HG03039 (cell line): ENCODE data around the gene PPIA.
A peak's percentile ranks its signal among the peaks of the same experiment; 100 is the strongest.
"Not testable (repeated sequence)": the region's sequence is repeated elsewhere in the genome, so short reads cannot be mapped to it uniquely, and the experiment has no call there.

Experiments used
- ATAC-seq: cut with Tn5 transposase; IDR thresholded peaks from one replicate; pipeline ENCODE4 v1.9.1; 2021; ENCODE audit warnings: mild to moderate bottlenecking, moderate library complexity; ENCODE audit not compliant: unreplicated experiment

PPIA gene

GRCh38 chr7:44819292-44819691 lies 22.8 kb downstream of the PPIA start:
- ATAC-seq = no peak

GRCh38 chr7:44823255-44823781 lies 26.8 kb downstream of the PPIA start:
- ATAC-seq = no peak

GRCh38 chr7:44824894-44825526 lies 28.5 kb downstream of the PPIA start:
- no peak for ATAC-seq

- ATAC-seq = no peak
These were observed 31.1 kb downstream of the PPIA start for GRCh38 chr7:44827567-44827966.

GRCh38 chr7:44838751-44839150 lies 42.3 kb downstream of the PPIA start:
- ATAC-seq = no peak

- ATAC-seq = not testable (repeated sequence)
These were observed 46.2 kb downstream of the PPIA start for GRCh38 chr7:44842675-44843074.

GRCh38 chr7:44843440-44843839 lies 47.0 kb downstream of the PPIA start:
- not testable (repeated sequence) for ATAC-seq

GRCh38 chr7:44845451-44845850 lies 49.0 kb downstream of the PPIA start:
- ATAC-seq = no peak

- ATAC-seq = not testable (repeated sequence)
These were observed 49.9 kb downstream of the PPIA start for GRCh38 chr7:44846390-44846789.

- no peak for ATAC-seq
These were observed 50.5 kb downstream of the PPIA start for GRCh38 chr7:44846816-44847508.

GRCh38 chr7:44847509-44847919 lies 51.0 kb downstream of the PPIA start:
- peak; percentile 61 for ATAC-seq

- peak; percentile 76 for ATAC-seq
These were observed 51.6 kb downstream of the PPIA start, which contains the start of gene H2AZ2 for GRCh38 chr7:44847920-44848634. Gene H2AZ2 (minus strand): TSS chr7:44848087. CDS start chr7:44847971, 116 bp downstream.

GRCh38 chr7:44849259-44849884 lies 52.9 kb downstream of the PPIA start:
- ATAC-seq = no peak

- ATAC-seq = no peak
These were observed 53.5 kb downstream of the PPIA start for GRCh38 chr7:44849885-44850544.

GRCh38 chr7:44852590-44852989 lies 56.1 kb downstream of the PPIA start:
- no peak for ATAC-seq
